ENCODE measurements around the gene FRYL.

DNA sequence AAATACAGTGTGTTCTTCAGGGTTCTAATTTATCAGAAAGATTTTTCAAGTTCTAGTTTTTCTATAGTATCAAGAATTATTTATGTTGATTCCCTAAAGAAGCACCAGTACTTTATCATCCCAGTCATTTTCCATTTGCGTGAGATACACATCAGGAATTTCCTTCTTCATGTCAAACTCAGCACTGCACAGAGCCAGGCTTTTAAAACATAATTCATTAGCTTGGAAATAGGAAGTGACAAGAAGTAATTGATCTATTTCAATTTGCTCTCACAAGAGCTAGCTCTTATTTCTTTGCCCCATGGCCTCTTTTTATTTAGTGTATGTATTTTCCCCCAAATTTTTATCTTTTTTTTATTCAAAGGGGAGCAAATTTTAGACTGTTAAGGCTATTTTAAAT is 309.9 kb downstream of the FRYL start:
- TF ChIP-seq ZNF773 (CRISPR knock-in tag; IDR thresholded peaks at IDR 0.05; ENCODE audit: borderline replicate concordance) (no peak), ZNF557 (CRISPR knock-in tag; IDR thresholded peaks at IDR 0.05) (no peak), CHD4 (IDR thresholded peaks at IDR 0.05; ENCODE audit: borderline replicate concordance, low read length) (no peak), SP1 (IDR thresholded peaks at IDR 0.05) (no peak), SP1 (CRISPR knock-in tag; IDR thresholded peaks at IDR 0.05) (no peak), JUN (CRISPR knock-in tag; IDR thresholded peaks at IDR 0.05) (no peak), JUNB (CRISPR knock-in tag; IDR thresholded peaks at IDR 0.05; ENCODE audit: borderline replicate concordance) (no peak), ZIK1 (CRISPR knock-in tag; IDR thresholded peaks at IDR 0.05; ENCODE audit: borderline replicate concordance, low read depth) (no peak)
- TF ChIP-seq, protein P1, sequence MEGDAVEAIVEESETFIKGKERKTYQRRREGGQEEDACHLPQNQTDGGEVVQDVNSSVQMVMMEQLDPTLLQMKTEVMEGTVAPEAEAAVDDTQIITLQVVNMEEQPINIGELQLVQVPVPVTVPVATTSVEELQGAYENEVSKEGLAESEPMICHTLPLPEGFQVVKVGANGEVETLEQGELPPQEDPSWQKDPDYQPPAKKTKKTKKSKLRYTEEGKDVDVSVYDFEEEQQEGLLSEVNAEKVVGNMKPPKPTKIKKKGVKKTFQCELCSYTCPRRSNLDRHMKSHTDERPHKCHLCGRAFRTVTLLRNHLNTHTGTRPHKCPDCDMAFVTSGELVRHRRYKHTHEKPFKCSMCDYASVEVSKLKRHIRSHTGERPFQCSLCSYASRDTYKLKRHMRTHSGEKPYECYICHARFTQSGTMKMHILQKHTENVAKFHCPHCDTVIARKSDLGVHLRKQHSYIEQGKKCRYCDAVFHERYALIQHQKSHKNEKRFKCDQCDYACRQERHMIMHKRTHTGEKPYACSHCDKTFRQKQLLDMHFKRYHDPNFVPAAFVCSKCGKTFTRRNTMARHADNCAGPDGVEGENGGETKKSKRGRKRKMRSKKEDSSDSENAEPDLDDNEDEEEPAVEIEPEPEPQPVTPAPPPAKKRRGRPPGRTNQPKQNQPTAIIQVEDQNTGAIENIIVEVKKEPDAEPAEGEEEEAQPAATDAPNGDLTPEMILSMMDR (CRISPR knock-in tag; IDR thresholded peaks at IDR 0.05), result no peak

All from HepG2 (cell line).